Measurements from ENCODE around the gene METTL21A. TPM values are rescaled to one million over a fixed set of nuclear protein-coding genes. Genes with fewer than 3 reads are reported as not detected.

METTL21A gene
- 10 to 100 TPM; 14.9 to 16.9 TPM for total RNA-seq

GRCh38 chr2:207625014-207625907, at the start of gene METTL21A:
METTL21A (minus strand) TSS chr2:207625394; CDS start chr2:207624375, 1,019 bp downstream.
- TF ChIP-seq CTCF (IDR thresholded peaks at IDR 0.05), result no peak
- peak; percentile 84 for DNase-seq (ENCODE audit: low spot score)
- Histone ChIP-seq H3K27ac (peak within 1 kb of the TSS; percentile 98 to 99), H3K4me1 (peaks cover 0 to 30% of the 10 kb centered on the region in 2 donors), H3K27me3 (no peaks in the 10 kb centered on the region), H3K4me3 (peak within 1 kb of the TSS; percentile 93 to 94), H3K9me3 (no peaks in the 10 kb centered on the region), H3K36me3 (no peaks in the 10 kb centered on the region)

GRCh38 chr2:207674826-207675225, 49.6 kb upstream of the METTL21A start:
- TF ChIP-seq CTCF (IDR thresholded peaks at IDR 0.05), result no peak
- no peak overlapping the region for H3K27ac ChIP-seq
- no peak overlapping the region for H3K4me3 ChIP-seq
- H3K27me3 ChIP-seq, result no peaks in the 10 kb centered on the region
- DNase-seq (ENCODE audit: low spot score), result no peak
- H3K4me1 ChIP-seq, result peaks cover 0 to 6% of the 10 kb centered on the region in 2 donors
- no peaks in the 10 kb centered on the region for H3K9me3 ChIP-seq
- H3K36me3 ChIP-seq, result no peaks in the 10 kb centered on the region

GRCh38 chr2:207674266-207674774, 49.1 kb upstream of the METTL21A start:
- peaks cover 0 to 6% of the 10 kb centered on the region in 2 donors for H3K4me1 ChIP-seq
- TF ChIP-seq CTCF (IDR thresholded peaks at IDR 0.05), result no peak
- H3K27ac ChIP-seq, result no peak overlapping the region
- H3K9me3 ChIP-seq, result no peaks in the 10 kb centered on the region
- no peak for DNase-seq (ENCODE audit: low spot score)
- H3K4me3 ChIP-seq, result no peak overlapping the region
- no peaks in the 10 kb centered on the region for H3K36me3 ChIP-seq
- no peaks in the 10 kb centered on the region for H3K27me3 ChIP-seq

GRCh38 chr2:207673431-207673830, 48.2 kb upstream of the METTL21A start:
- Histone ChIP-seq H3K27ac (no peak overlapping the region), H3K9me3 (no peaks in the 10 kb centered on the region), H3K27me3 (no peaks in the 10 kb centered on the region), H3K4me3 (no peak overlapping the region), H3K36me3 (no peaks in the 10 kb centered on the region), H3K4me1 (peaks cover 0 to 6% of the 10 kb centered on the region in 2 donors)
- DNase-seq (ENCODE audit: low spot score), result no peak
- TF ChIP-seq CTCF (IDR thresholded peaks at IDR 0.05), result no peak

- H3K4me1 ChIP-seq, result no peaks in the 10 kb centered on the region
- no peak overlapping the region for H3K27ac ChIP-seq
- no peaks in the 10 kb centered on the region for H3K9me3 ChIP-seq
- H3K36me3 ChIP-seq, result no peaks in the 10 kb centered on the region
- no peak overlapping the region for H3K4me3 ChIP-seq
- TF ChIP-seq CTCF (IDR thresholded peaks at IDR 0.05), result no peak
- no peaks in the 10 kb centered on the region for H3K27me3 ChIP-seq
- no peak for DNase-seq (ENCODE audit: low spot score)
These were observed 45.7 kb upstream of the METTL21A start for GRCh38 chr2:207670887-207671286.

Data from right atrium auricular region (tissue), 2 donors.